ENCODE measurements around the gene PRUNE1. TPM values are rescaled to one million over a fixed set of nuclear protein-coding genes. Genes with fewer than 3 reads are reported as not detected.
A peak's percentile ranks its signal among the peaks of the same experiment; 100 is the strongest.

PRUNE1 gene
- total and polyA plus RNA-seq, 2 of the 4 experiments (the other 2 are of a cell fraction), result 7.9 to 9.4 TPM

- H3K9me1 ChIP-seq (ENCODE audit: insufficient read depth, low read length), result peaks cover 7% of the 10 kb centered on the region; the same call in 1 of the 2 replicates
- dilution Hi-C loops (cut with HindIII; ENCODE audit: low sequenced_read_pairs, unreplicated experiment), result no loop called here
- H3K9ac ChIP-seq (ENCODE audit: low read depth, low read length), result peak within 1 kb of the TSS; percentile 78
- 0 out of 2 replicates have a peak, but pooled peaks cover 8% of the 10 kb centered on the region for H4K20me1 ChIP-seq (ENCODE audit: insufficient read depth, low read length)
- H3K56ac ChIP-seq (ENCODE audit: extremely low read depth, insufficient read depth, low read length), result peak within 1 kb of the TSS; percentile 84
- H3K4me2 ChIP-seq (ENCODE audit: low read depth, low read length), result peak within 1 kb of the TSS; percentile 86
- H3K36me3 ChIP-seq (ENCODE audit: control insufficient read depth, insufficient read depth, low read length), result peaks cover 11% of the 10 kb centered on the region
- H2BK20ac ChIP-seq (ENCODE audit: low read depth, low read length), result peak within 1 kb of the TSS; percentile 47; the same call in 1 of the 2 replicates
- BruUV-seq (replicated peaks), result no TSS peak
- peak within 1 kb of the TSS; percentile 80 for H4K91ac ChIP-seq (ENCODE audit: insufficient read depth, low read depth, low read length)
- peak within 1 kb of the TSS; percentile 82 for H3K4ac ChIP-seq (ENCODE audit: low read depth, low read length)
- DNase-seq (peak; percentile 60), ATAC-seq (ENCODE audit: low read depth) (peak; percentile 82)
- ChIA-PET CTCF (interaction anchor here (0.6 to 1.4 kb wide), 3 partner anchors 52 to 270 kb away, joined by 3 read pairs; no protein-coding TSS in a partner anchor), POLR2A (ENCODE audit: unreplicated experiment) (interaction anchor here (1.0 kb wide), 1 partner anchor 41 kb away, joined by 4 read pairs; the partner anchor contains the start of gene MINDY1)
- H3K18ac ChIP-seq (ENCODE audit: low read depth, low read length), result peak within 1 kb of the TSS; percentile 44
- H3K23ac ChIP-seq (ENCODE audit: low read depth, low read length), result peak within 1 kb of the TSS; percentile 93
- H2AK5ac ChIP-seq (ENCODE audit: low read depth, low read length), result peak within 1 kb of the TSS; percentile 87
- H3K4me1 ChIP-seq (ENCODE audit: control insufficient read depth, insufficient read depth, low read length), result peaks cover 8% of the 10 kb centered on the region
- peak within 1 kb of the TSS; percentile 28; the same call in 1 of the 3 replicates for H2BK15ac ChIP-seq (ENCODE audit: low read depth, low read length)
- TF ChIP-seq MAZ (IDR thresholded peaks at IDR 0.05; ENCODE audit: borderline replicate concordance, low read depth, low read length) (peak; percentile 3; the same call in 1 of the 2 replicates), RFX5 (IDR thresholded peaks at IDR 0.05; ENCODE audit: low read depth, low read length) (no peak), POLR2A (IDR thresholded peaks at IDR 0.05; ENCODE audit: low read depth, low read length) (0 out of 2 replicates have a peak, but pooled peaks have one; percentile 8)
- H3K27ac ChIP-seq (ENCODE audit: insufficient read depth, low read length), result peak within 1 kb of the TSS; percentile 88
- peaks cover 6 to 44% of the 10 kb centered on the region in 2 experiments; a peak in 3 of 4 replicates for H3K79me1 ChIP-seq (ENCODE audit: low read depth in 1 of 2, low read length in 2 of 2)
- no peaks in the 10 kb centered on the region for H3K27me3 ChIP-seq (ENCODE audit: control insufficient read depth, insufficient read depth, low read length)
- 0% methylated on average over 8 of the region's 29 CpGs; no CpG with 5 or more reads in 1 of the 2 experiments for WGBS, 2 experiments (ENCODE audit: extremely low coverage in 2 of 2, insufficient read length in 1 of 2)
- intact Hi-C loops (cut with micrococcal nuclease), result no loop called here
- peak within 1 kb of the TSS; percentile 95 for H2AFZ ChIP-seq (replicated peaks; ENCODE audit: low read length, poor library complexity)
- H4K5ac ChIP-seq (ENCODE audit: low read depth, low read length), result peak within 1 kb of the TSS; percentile 91
- no peaks in the 10 kb centered on the region for H3K9me3 ChIP-seq (ENCODE audit: control insufficient read depth, insufficient read depth, low read length)
- H2AK9ac ChIP-seq (replicated peaks; ENCODE audit: low read depth, low read length, poor library complexity), result peak within 1 kb of the TSS; percentile 96
- peak within 1 kb of the TSS; percentile 96 to 99 for H4K8ac ChIP-seq (ENCODE audit: low read depth in 2 of 2, low read length in 2 of 2)
- peak within 1 kb of the TSS; percentile 65 for H3K4me3 ChIP-seq (ENCODE audit: insufficient read depth, low read depth, low read length)
- H2BK5ac ChIP-seq (ENCODE audit: low read depth, low read length, poor library complexity, severe bottlenecking), result peak within 1 kb of the TSS; percentile 62
- in situ Hi-C loops (cut with MboI; ENCODE audit: low sequenced_read_pairs), result no loop called here
- H3K14ac ChIP-seq (replicated peaks; ENCODE audit: low read depth, low read length), result peak within 1 kb of the TSS; percentile 81
- peak within 1 kb of the TSS; percentile 69; the same call in 1 of the 2 replicates for H2BK120ac ChIP-seq (ENCODE audit: low read depth, low read length)
Measured at GRCh38 chr1:151047591-151047924, 39.3 kb downstream of the PRUNE1 start, which contains the start of gene C1orf56. Gene C1orf56, plus strand, starts transcription at chr1:151047751. Its CDS starts 97 bp downstream, at chr1:151047848.

Data from IMR-90 (cell line).